Measurements from ENCODE around the gene RPL13. TPM values are rescaled to one million over a fixed set of nuclear protein-coding genes. Genes with fewer than 3 reads are reported as not detected.

The RPL13 gene
- total and polyA plus RNA-seq, 9 of the 15 experiments (the other 6 are each of a cell fraction or from before 2014, with no cell fraction given): 227 to 6,042 (median 1,633) TPM

DNA sequence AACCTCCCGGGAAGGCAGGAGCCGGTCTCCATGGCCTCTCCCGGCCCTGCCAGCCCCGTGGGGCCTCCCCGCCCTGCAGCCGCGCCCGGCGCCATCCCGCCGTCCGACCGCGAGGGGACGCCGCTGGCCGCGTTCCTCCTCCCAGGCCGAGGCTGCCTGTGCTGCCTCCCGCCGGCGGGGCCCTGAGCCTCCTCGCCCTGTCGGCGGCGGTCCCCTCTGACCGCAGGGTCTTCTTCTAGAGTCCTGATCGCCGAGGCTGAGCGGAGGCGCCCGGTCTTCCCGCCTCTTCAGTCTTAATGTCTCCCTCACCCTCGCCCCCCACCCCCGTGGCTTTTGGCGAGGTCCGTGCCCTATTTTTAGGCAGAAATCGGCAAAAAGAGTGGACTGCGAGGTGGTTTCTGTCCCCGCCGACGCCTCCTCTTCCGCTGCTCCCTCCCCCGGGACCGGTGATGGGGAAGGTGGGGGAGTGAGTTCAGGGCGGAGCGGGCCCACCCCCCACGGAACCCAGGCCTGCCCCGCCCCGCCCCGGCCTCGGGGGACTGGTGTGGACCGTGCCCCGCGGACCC is 14.3 kb downstream of the RPL13 start (continued):
- TF ChIP-seq ZMIZ1 (IDR thresholded peaks at IDR 0.05; ENCODE audit: low read depth in 2 of 2, low read length in 2 of 2): peak in 1 of 2 experiments; percentile 55; a peak in 1 of 4 replicates
- TF ChIP-seq TAF7 (tag; IDR thresholded peaks at IDR 0.05): no peak
- no peak for TF ChIP-seq SRSF1 (IDR thresholded peaks at IDR 0.05; ENCODE audit: low read depth, low read length)
- no peak for TF ChIP-seq RHOXF2B (CRISPR knock-in tag; conservative IDR thresholded peaks at IDR 0.05)
- no peak for TF ChIP-seq MGA (IDR thresholded peaks at IDR 0.05)
- TF ChIP-seq ZNF668 (CRISPR knock-in tag; IDR thresholded peaks at IDR 0.05): no peak
- TF ChIP-seq U2AF1 (optimal IDR thresholded peaks at IDR 0.05; ENCODE audit: low read depth, low read length): no peak
- TF ChIP-seq JUNB (CRISPR knock-in tag; conservative IDR thresholded peaks at IDR 0.05): no peak
- TF ChIP-seq, protein P1, sequence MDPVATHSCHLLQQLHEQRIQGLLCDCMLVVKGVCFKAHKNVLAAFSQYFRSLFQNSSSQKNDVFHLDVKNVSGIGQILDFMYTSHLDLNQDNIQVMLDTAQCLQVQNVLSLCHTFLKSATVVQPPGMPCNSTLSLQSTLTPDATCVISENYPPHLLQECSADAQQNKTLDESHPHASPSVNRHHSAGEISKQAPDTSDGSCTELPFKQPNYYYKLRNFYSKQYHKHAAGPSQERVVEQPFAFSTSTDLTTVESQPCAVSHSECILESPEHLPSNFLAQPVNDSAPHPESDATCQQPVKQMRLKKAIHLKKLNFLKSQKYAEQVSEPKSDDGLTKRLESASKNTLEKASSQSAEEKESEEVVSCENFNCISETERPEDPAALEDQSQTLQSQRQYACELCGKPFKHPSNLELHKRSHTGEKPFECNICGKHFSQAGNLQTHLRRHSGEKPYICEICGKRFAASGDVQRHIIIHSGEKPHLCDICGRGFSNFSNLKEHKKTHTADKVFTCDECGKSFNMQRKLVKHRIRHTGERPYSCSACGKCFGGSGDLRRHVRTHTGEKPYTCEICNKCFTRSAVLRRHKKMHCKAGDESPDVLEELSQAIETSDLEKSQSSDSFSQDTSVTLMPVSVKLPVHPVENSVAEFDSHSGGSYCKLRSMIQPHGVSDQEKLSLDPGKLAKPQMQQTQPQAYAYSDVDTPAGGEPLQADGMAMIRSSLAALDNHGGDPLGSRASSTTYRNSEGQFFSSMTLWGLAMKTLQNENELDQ (CRISPR knock-in tag; IDR thresholded peaks at IDR 0.05; ENCODE audit: borderline replicate concordance): no peak
- TF ChIP-seq SLC30A9 (CRISPR knock-in tag; IDR thresholded peaks at IDR 0.05): no peak
